ENCODE results near the gene GBGT1.

GRCh38 chr9:133164191-133164590, 477 bp upstream of the GBGT1 start:
- TF ChIP-seq POLR2AphosphoS5 (IDR thresholded peaks at IDR 0.05; ENCODE audit: low read depth, low read length) (no peak), POLR2A (IDR thresholded peaks at IDR 0.05; ENCODE audit: low read depth, low read length) (no peak)
